CD8-positive, alpha-beta memory T cell (primary cell): ENCODE results near the gene TNNT3. TPM values are rescaled to one million over a fixed set of nuclear protein-coding genes. Genes with fewer than 3 reads are reported as not detected.
A peak's percentile ranks its signal among the peaks of the same experiment; 100 is the strongest.
"Not testable (repeated sequence)": the region's sequence is repeated elsewhere in the genome, so short reads cannot be mapped to it uniquely, and the experiment has no call there.

Experiments
- CTCF ChIA-PET: fragments of 350-600 bp; sonication (Branson Sonifier 250); formaldehyde crosslinking; loops from one replicate; lab custom pipeline; 2021; ENCODE audit warnings: antibody characterized with exemption; lab: Charles Lee
- POLR2A ChIA-PET: fragments of 350-600 bp; sonication (Branson Sonifier 250); formaldehyde crosslinking; loops from one replicate; lab custom pipeline; 2021; ENCODE audit warnings: antibody characterized with exemption; lab: Charles Lee
- DNase-seq, 5 donors: peaks; one replicate each; pipeline versions ENCODE4 v3.0.0 to v3.0.0-alpha.2; 2020 to 2022; ENCODE audit warnings: mixed read lengths in 1 of 5
- H3K27ac ChIP-seq: one replicate; pipeline ENCODE4 v1.7.0; 2013; ENCODE audit warnings: low read depth, mild to moderate bottlenecking, low read length, moderate library complexity
- H3K27me3 ChIP-seq: 2 replicates; pipeline ENCODE4 v1.7.0; 2013; ENCODE audit warnings: low read length, mild to moderate bottlenecking; ENCODE audit not compliant: insufficient read depth, poor library complexity, severe bottlenecking
- H3K36me3 ChIP-seq: 2 replicates; pipeline ENCODE4 v1.7.0; 2013; ENCODE audit warnings: mild to moderate bottlenecking, low read length, moderate library complexity; ENCODE audit not compliant: insufficient read depth
- H3K4me1 ChIP-seq: 2 replicates; pipeline ENCODE4 v1.7.0; 2013; ENCODE audit warnings: mild to moderate bottlenecking, low read length, moderate library complexity; ENCODE audit not compliant: insufficient read depth
- H3K4me3 ChIP-seq: 2 replicates; pipeline ENCODE4 v1.7.0; 2013; ENCODE audit warnings: mild to moderate bottlenecking, low read length
- H3K9me3 ChIP-seq: 2 replicates; pipeline ENCODE4 v1.7.0; 2013; ENCODE audit warnings: mild to moderate bottlenecking, low read length
- H3K27ac Mint-ChIP-seq, 8 donors: one replicate each; pipeline ENCODE4 v1.8.0; 2020 to 2021; ENCODE audit warnings: mixed read lengths in 8 of 8, mild to moderate bottlenecking in 6 of 8, inconsistent platforms in 3 of 8, moderate library complexity in 3 of 8
- H3K27me3 Mint-ChIP-seq, 2 donors: one replicate each; pipeline ENCODE4 v1.8.0; 2020 to 2021; ENCODE audit warnings: mixed read lengths in 2 of 2, mild to moderate bottlenecking in 1 of 2, moderate library complexity in 1 of 2
- H3K36me3 Mint-ChIP-seq, 3 donors: one replicate each; pipeline ENCODE4 v1.8.0; 2020 to 2021; ENCODE audit warnings: mixed read lengths in 3 of 3, inconsistent platforms in 1 of 3, mild to moderate bottlenecking in 1 of 3
- H3K4me1 Mint-ChIP-seq, 3 donors: one replicate each; pipeline ENCODE4 v1.8.0; 2020 to 2021; ENCODE audit warnings: mixed read lengths in 3 of 3, inconsistent platforms in 1 of 3, mild to moderate bottlenecking in 1 of 3
- H3K4me3 Mint-ChIP-seq, 7 donors: one replicate each; pipeline ENCODE4 v1.8.0; 2020 to 2021; ENCODE audit warnings: mixed read lengths in 7 of 7, mild to moderate bottlenecking in 6 of 7, moderate library complexity in 4 of 7, inconsistent platforms in 2 of 7
- H3K9me3 Mint-ChIP-seq, 5 donors: one replicate each; pipeline ENCODE4 v1.8.0; 2020 to 2022; ENCODE audit warnings: mixed read lengths in 5 of 5, mild to moderate bottlenecking in 3 of 5, moderate library complexity in 2 of 5, inconsistent platforms in 1 of 5
- polyA plus RNA-seq: library from polyadenylated mRNA; unstranded; fragments of 300-500 nt; fragmentation: Illumina TruSeq; gene quantifications from one replicate; pipeline ENCODE4 v1.2.3, GENCODE V29; 2021
- total RNA-seq, 2 experiments: library from RNA; stranded (reverse); gene quantifications; one replicate each; pipeline ENCODE4 v1.2.3, GENCODE V29; 2021

The TNNT3 gene
- total RNA-seq (1 to 10 TPM; 1.4 to 1.6 TPM), polyA plus RNA-seq (not detected)

DNA sequence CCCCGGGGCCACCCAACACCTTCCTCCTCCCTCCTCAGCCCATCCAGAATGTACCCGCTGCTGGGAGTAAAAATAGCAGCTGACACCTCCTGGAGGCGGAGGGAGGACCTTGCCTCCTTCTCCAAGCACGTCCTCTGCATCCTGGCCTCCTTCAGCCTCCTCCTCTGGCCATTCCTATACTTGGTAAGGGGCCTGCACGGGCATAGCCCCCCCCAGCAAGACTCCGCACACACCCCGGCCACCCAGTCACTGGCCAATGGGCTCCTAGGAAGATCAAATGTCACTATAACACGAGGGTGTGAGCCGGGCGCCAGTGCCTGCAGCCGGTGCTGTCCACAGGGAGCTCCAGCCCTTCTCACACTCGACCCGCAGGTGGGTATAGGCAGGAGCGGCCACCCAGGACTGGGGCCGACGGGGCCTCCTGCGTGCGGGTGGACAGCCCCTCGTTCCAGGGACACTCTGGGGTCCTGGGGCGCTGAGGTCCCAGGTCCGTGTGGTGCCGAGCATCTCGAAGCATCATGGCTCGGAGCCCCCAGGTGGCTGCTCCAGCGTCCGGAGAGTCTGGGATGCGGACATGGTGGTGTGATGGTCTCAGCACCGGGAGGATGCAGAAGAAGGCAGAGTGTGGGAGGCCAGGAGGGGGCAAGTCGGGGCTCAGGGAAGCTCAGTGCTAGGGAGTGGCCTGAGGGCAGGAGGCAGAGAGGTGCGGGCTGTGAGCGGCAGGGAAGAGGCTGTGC, at the start of gene TNNT3:
TNNT3 (plus strand) TSS at position 313 of the 737 bp plus-strand sequence. CDS start 3,172 bp downstream, outside the sequence.
- peaks cover 4% of the 10 kb centered on the region for H3K4me1 ChIP-seq
- Mint-ChIP-seq H3K27ac (peak within 1 kb of the TSS in 1 of 8 donors; percentile 53), H3K36me3 (no peaks in the 10 kb centered on the region), H3K4me3 (no peak within 1 kb of the TSS), H3K27me3 (peaks cover 7 to 13% of the 10 kb centered on the region in 2 donors), H3K9me3 (no peaks in the 10 kb centered on the region), H3K4me1 (peaks cover 6 to 43% (median 20%) of the 10 kb centered on the region in 3 donors)
- no peak within 1 kb of the TSS for H3K4me3 ChIP-seq
- H3K36me3 ChIP-seq = no peaks in the 10 kb centered on the region
- ChIA-PET CTCF (interaction anchor here (1.4 kb wide), 1 partner anchor 226 kb away, joined by 3 read pairs; no protein-coding TSS in a partner anchor), POLR2A (interaction anchor here (0.6 to 0.8 kb wide), 2 partner anchors 27 to 31 kb away, joined by 3 read pairs; no protein-coding TSS in a partner anchor)
- no peaks in the 10 kb centered on the region for H3K9me3 ChIP-seq
- H3K27me3 ChIP-seq = no peaks in the 10 kb centered on the region
- H3K27ac ChIP-seq = no peak within 1 kb of the TSS
- DNase-seq = no peak

DNA sequence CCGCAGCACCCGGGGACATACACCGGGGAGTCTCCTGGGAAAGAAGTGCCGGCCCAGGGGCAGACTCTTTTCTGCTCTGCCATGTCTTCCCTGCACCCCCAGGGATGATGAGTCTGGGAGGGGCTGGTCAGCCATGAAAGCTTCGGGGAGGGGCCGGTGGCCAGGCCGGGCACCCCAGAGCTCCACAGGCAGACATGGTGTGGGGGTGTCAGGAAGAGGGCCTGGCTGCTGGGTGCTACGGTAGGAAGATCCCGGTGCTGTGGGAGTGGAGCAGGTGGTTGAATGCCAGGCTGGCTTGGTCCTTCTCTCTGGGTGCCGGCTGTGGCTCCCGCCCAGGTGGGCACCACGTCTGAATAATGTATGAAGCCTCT, 49.2 kb upstream of the TNNT3 start:
- peaks cover 40% of the 10 kb centered on the region for H3K4me1 ChIP-seq
- Mint-ChIP-seq H3K9me3 (no peaks in the 10 kb centered on the region), H3K36me3 (peaks cover 0 to 19% (median 0%) of the 10 kb centered on the region in 3 donors), H3K4me1 (peaks cover 48 to 84% (median 60%) of the 10 kb centered on the region in 3 donors), H3K4me3 (peak overlapping the region; percentile 37 to 90 (median 79)), H3K27me3 (no peaks in the 10 kb centered on the region), H3K27ac (peak overlapping the region; percentile 72 to 98 (median 91))
- POLR2A ChIA-PET = interaction anchor here (1.1 to 1.8 kb wide), 3 partner anchors 13 to 77 kb away, joined by 3 to 6 read pairs (median 4); no protein-coding TSS in a partner anchor
- H3K27me3 ChIP-seq = no peaks in the 10 kb centered on the region
- H3K27ac ChIP-seq = no peak overlapping the region
- CTCF ChIA-PET = interaction anchor here (0.7 to 2.3 kb wide), 5 partner anchors 12 to 281 kb away, joined by 3 to 13 read pairs (median 6); partner anchors contain the start of gene LSP1
- H3K9me3 ChIP-seq = no peaks in the 10 kb centered on the region
- no peaks in the 10 kb centered on the region for H3K36me3 ChIP-seq
- DNase-seq = no peak
- no peak overlapping the region for H3K4me3 ChIP-seq

DNA sequence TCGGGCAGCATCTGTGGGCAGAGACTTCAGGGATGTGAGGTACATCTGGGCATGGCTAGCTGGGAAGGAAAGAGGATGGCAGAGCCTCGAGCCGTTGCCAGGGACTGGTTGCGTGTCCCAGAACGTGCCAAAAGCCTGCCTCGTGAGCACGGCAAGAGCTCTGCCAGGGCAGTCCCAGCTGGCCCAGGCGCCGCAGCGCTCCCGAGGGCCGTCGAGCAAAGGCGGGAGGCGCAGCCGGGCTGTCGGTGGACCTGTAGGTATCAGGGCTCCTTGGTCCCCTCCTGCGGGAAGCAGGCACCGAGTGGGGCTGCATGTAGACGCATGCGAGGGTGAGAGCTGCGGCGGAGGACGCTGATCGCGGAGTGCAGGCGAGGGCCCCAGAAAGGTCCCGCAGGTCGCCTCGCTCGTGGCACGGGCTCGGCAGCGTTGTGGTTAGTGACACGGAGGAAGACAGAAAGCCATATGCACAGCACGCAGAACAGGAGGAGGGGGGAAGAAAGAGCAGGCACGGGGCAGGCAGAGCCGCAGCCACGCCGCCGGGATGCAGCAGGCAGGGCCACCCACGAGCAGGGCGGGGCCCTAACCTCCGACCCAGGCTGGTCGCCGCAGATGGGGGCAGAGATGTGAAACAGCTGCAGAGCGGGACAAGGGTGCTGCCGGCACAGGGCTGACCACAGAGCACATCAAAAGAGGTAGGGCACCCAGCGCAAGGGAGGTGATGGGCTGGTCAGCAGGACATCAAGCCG, 48.6 kb upstream of the TNNT3 start:
- H3K4me1 ChIP-seq = peaks cover 40% of the 10 kb centered on the region
- no peaks in the 10 kb centered on the region for H3K9me3 ChIP-seq
- H3K36me3 ChIP-seq = no peaks in the 10 kb centered on the region
- peak overlapping the region; percentile 26 for H3K4me3 ChIP-seq
- peak; percentile 35 to 72 (median 59) for DNase-seq
- H3K36me3 Mint-ChIP-seq = peaks cover 0 to 14% (median 0%) of the 10 kb centered on the region in 3 donors
- H3K9me3 Mint-ChIP-seq = no peaks in the 10 kb centered on the region
- H3K27ac ChIP-seq = peak overlapping the region; percentile 4
- POLR2A ChIA-PET = interaction anchor here (0.6 to 1.8 kb wide), 4 partner anchors 14 to 490 kb away, joined by 3 to 6 read pairs (median 4); no protein-coding TSS in a partner anchor
- no peaks in the 10 kb centered on the region for H3K27me3 ChIP-seq
- CTCF ChIA-PET = interaction anchor here (0.7 to 2.3 kb wide), 5 partner anchors 11 to 281 kb away, joined by 3 to 13 read pairs (median 6); partner anchors contain the start of gene LSP1
- H3K27me3 Mint-ChIP-seq = no peaks in the 10 kb centered on the region
- peak overlapping the region; percentile 68 to 98 (median 88) for H3K27ac Mint-ChIP-seq
- peaks cover 42 to 80% (median 57%) of the 10 kb centered on the region in 3 donors for H3K4me1 Mint-ChIP-seq
- peak overlapping the region; percentile 37 to 90 (median 79) for H3K4me3 Mint-ChIP-seq

DNA sequence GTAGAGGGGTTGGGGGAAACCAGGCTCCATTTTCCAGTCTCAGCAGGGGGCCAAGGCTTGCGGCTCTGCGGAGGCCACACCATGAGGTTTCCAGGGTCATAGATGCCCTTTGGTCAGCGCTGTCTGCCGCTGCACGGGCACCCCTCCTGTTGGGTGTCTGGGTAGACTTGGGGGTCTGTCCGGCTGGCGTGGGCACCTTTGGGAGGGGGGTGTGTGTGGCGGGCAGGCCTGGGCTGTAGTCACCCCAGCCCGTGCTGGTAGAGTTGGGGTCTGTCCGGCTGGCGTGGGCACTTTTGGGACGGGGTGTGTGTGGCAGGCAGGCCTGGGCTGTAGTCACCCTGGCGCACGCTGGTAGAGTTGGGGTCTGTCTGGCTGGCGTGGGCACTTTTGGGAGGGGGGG, 48.0 kb upstream of the TNNT3 start:
- H3K27ac ChIP-seq = peak overlapping the region; percentile 4
- Mint-ChIP-seq H3K36me3 (peaks cover 0 to 12% (median 0%) of the 10 kb centered on the region in 3 donors), H3K9me3 (no peaks in the 10 kb centered on the region), H3K27me3 (no peaks in the 10 kb centered on the region), H3K27ac (peak overlapping the region in 7 of 8 donors; percentile 48 to 98 (median 85)), H3K4me3 (peak overlapping the region in 4 of 7 donors; percentile 53 to 86 (median 68)), H3K4me1 (peaks cover 39 to 79% (median 54%) of the 10 kb centered on the region in 3 donors)
- H3K9me3 ChIP-seq = no peaks in the 10 kb centered on the region
- H3K4me3 ChIP-seq = no peak overlapping the region
- ChIA-PET POLR2A (interaction anchor here (0.6 to 1.3 kb wide), 2 partner anchors 14 to 490 kb away, joined by 3 to 4 read pairs; no protein-coding TSS in a partner anchor), CTCF (no interaction called here)
- DNase-seq = peak in 1 of 5 donors; percentile 26
- H3K36me3 ChIP-seq = no peaks in the 10 kb centered on the region
- peaks cover 40% of the 10 kb centered on the region for H3K4me1 ChIP-seq
- H3K27me3 ChIP-seq = no peaks in the 10 kb centered on the region

DNA sequence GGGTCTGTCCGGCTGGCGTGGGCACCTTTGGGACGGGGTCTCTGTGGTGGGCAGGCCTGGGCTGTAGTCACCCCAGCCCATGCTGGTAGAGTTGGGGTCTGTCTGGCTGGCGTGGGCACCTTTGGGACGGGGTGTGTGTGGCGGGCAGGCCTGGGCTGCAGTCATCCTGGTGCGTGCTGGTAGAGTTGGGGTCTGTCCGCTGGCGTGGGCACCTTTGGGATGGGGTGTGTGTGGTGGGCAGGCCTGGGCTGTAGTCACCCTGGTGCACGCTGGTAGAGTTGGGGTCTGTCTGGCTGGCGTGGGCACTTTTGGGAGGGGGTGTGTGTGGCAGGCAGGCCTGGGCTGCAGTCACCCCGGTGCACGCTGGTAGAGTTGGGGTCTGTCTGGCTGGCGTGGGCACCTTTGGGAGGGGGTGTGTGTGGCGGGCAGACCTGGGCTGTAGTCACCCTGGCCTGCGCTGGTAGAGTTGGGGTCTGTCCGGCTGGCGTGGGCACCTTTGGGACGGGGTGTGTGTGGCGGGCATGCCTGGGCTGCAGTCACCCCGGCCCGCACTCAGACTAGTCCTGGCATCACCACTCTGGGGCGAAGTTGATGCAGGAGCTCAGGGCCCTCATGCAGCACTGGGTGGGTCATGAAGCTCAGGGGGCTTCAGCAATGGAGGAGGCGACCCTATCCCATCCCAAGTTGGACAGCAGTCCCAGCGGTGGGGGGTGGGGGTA, 47.1 kb upstream of the TNNT3 start:
- Mint-ChIP-seq H3K9me3 (no peaks in the 10 kb centered on the region), H3K4me1 (peaks cover 39 to 73% (median 51%) of the 10 kb centered on the region in 3 donors), H3K27ac (peak overlapping the region in 7 of 8 donors; percentile 53 to 98 (median 76)), H3K27me3 (no peaks in the 10 kb centered on the region), H3K4me3 (peak overlapping the region in 4 of 7 donors; percentile 12 to 58 (median 46)), H3K36me3 (peaks cover 0 to 7% (median 0%) of the 10 kb centered on the region in 3 donors)
- POLR2A ChIA-PET = no interaction called here
- CTCF ChIA-PET = no interaction called here
- Histone ChIP-seq H3K36me3 (no peaks in the 10 kb centered on the region), H3K4me1 (peaks cover 40% of the 10 kb centered on the region), H3K27me3 (no peaks in the 10 kb centered on the region), H3K9me3 (no peaks in the 10 kb centered on the region), H3K27ac (no peak overlapping the region), H3K4me3 (no peak overlapping the region)
- peak in 1 of 5 donors; percentile 46 for DNase-seq

DNA sequence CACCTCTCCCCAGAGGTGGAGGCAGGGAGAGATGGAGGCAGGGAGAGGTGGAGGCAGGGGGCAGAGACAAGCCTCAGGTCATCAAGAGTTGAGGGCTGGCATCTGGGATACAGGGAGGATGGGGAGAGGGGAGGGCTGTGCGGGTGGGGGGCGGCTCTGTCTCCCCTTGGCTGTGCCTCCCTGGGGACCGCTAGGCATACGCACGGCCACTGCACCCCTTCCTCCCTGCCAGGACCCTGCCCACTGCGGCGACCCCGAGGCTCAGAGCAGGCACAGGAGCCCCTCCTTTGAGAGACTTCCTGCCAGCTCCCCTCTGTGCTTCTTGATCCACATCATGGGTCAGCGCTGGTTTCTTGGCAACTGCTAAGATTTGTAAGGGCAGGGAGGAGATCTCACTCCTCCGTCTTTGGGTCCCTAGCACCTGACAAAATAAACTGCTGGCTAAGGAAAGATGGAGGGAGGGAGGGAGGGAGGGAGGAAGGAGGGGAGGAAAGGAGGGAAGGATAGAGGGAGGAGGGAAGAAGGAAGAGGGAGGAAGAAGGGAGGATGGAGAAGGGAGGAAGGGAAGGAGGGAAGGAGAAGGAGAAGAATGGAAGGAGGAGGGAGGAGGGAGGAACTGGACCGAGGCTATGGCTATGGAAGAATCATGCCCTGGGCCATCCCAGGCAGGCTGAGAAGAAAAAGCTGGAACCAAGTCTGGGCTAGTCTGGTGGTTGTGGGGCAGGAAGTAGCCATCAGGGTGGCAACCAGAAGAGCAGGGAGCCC, 46.3 kb upstream of the TNNT3 start:
- Histone ChIP-seq H3K9me3 (no peaks in the 10 kb centered on the region), H3K4me3 (no peak overlapping the region), H3K27me3 (no peaks in the 10 kb centered on the region), H3K27ac (no peak overlapping the region), H3K4me1 (peaks cover 35% of the 10 kb centered on the region), H3K36me3 (no peaks in the 10 kb centered on the region)
- POLR2A ChIA-PET = no interaction called here
- Mint-ChIP-seq H3K36me3 (peaks cover 0 to 10% (median 0%) of the 10 kb centered on the region in 3 donors), H3K27me3 (no peaks in the 10 kb centered on the region), H3K4me3 (peak overlapping the region in 1 of 7 donors; percentile 74), H3K9me3 (no peaks in the 10 kb centered on the region), H3K4me1 (peaks cover 39 to 70% (median 48%) of the 10 kb centered on the region in 3 donors), H3K27ac (peak overlapping the region in 6 of 8 donors; percentile 53 to 88 (median 79))
- CTCF ChIA-PET = no interaction called here
- peak in 1 of 5 donors; percentile 39 for DNase-seq

DNA sequence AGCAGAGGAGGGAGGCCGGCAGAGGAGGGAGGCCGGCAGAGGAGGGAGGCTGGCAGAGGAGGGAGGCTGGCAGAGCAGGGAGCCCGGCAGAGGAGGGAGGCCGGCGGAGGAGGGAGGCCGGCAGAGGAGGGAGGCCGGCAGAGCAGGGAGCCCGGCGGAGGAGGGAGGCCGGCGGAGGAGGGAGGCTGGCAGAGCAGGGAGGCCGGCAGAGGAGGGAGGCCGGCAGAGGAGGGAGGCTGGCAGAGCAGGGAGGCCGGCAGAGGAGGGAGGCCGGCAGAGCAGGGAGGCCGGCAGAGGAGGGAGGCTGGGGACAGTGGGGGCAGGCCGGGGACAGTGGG, 45.7 kb upstream of the TNNT3 start:
- H3K27ac ChIP-seq, CTCF ChIA-PET: not testable (repeated sequence)
- peak overlapping the region in 1 of 8 donors; percentile 83 for H3K27ac Mint-ChIP-seq

More for the DNA sequence above, 45.7 kb upstream of the TNNT3 start:
- H3K27me3 ChIP-seq, H3K4me3 ChIP-seq, DNase-seq, H3K9me3 Mint-ChIP-seq, H3K27me3 Mint-ChIP-seq, H3K36me3 ChIP-seq, H3K9me3 ChIP-seq, H3K4me3 Mint-ChIP-seq, POLR2A ChIA-PET, H3K36me3 Mint-ChIP-seq: not testable (repeated sequence)
- H3K4me1 Mint-ChIP-seq = peaks cover 39 to 67% (median 47%) of the 10 kb centered on the region in 3 donors
- H3K4me1 ChIP-seq = peaks cover 30% of the 10 kb centered on the region
